Trophoblast cell (in vitro differentiated cells and primary cell): ENCODE data around the gene GNAS.
A peak's percentile ranks its signal among the peaks of the same experiment; 100 is the strongest.

Source experiments
- DNase-seq, 2 donors: peaks; one replicate each; pipeline ENCODE4 v3.0.0-alpha.2; 2016
- H2AFZ ChIP-seq: 2 replicates; pipeline ENCODE4 v1.6.1; 2013; ENCODE audit warnings: low read length, moderate library complexity, mild to moderate bottlenecking; ENCODE audit not compliant: insufficient read depth, poor library complexity
- H2AK5ac ChIP-seq: 2 replicates; pipeline ENCODE4 v1.6.1; 2013; ENCODE audit warnings: mild to moderate bottlenecking, low read length
- H2BK120ac ChIP-seq: 2 replicates; pipeline ENCODE4 v1.6.1; 2013; ENCODE audit warnings: low read length, mild to moderate bottlenecking, moderate library complexity; ENCODE audit not compliant: insufficient read depth, poor library complexity
- H2BK12ac ChIP-seq: 2 replicates; pipeline ENCODE4 v1.6.1; 2013; ENCODE audit warnings: mild to moderate bottlenecking, low read length, moderate library complexity
- H2BK5ac ChIP-seq: 2 replicates; pipeline ENCODE4 v1.6.1; 2013; ENCODE audit warnings: low read length, low read depth, moderate library complexity, mild to moderate bottlenecking; ENCODE audit not compliant: poor library complexity
- H3K14ac ChIP-seq: 2 replicates; pipeline ENCODE4 v1.6.1; 2013; ENCODE audit warnings: mild to moderate bottlenecking, low read length
- H3K18ac ChIP-seq: 2 replicates; pipeline ENCODE4 v1.6.1; 2013; ENCODE audit warnings: mild to moderate bottlenecking, low read length
- H3K23ac ChIP-seq: 2 replicates; pipeline ENCODE4 v1.6.1; 2013; ENCODE audit warnings: low read length
- H3K27ac ChIP-seq: 2 replicates; pipeline ENCODE4 v1.5.1; 2013; ENCODE audit warnings: low read depth, mild to moderate bottlenecking, inconsistent platforms, low read length, moderate library complexity
- H3K27me3 ChIP-seq: 2 replicates; pipeline ENCODE4 v1.6.1; 2013; ENCODE audit warnings: inconsistent platforms, mild to moderate bottlenecking, low read length, moderate library complexity; ENCODE audit not compliant: insufficient read depth
- H3K36me3 ChIP-seq, 2 experiments: 1 replicate in 1 of 2; 2 replicates in 1 of 2; pipeline ENCODE4 v1.6.1; 2013; ENCODE audit warnings: low read length in 2 of 2, mild to moderate bottlenecking in 2 of 2, moderate library complexity in 1 of 2; ENCODE audit not compliant: insufficient read depth in 2 of 2, control insufficient read depth in 1 of 2
- H3K4ac ChIP-seq: 2 replicates; pipeline ENCODE4 v1.6.1; 2013; ENCODE audit warnings: low read depth, mild to moderate bottlenecking, low read length, moderate library complexity
- H3K4me1 ChIP-seq, 2 experiments: 1 replicate in 1 of 2; 2 replicates in 1 of 2; pipeline ENCODE4 v1.6.1; 2013; ENCODE audit warnings: low read length in 2 of 2, mild to moderate bottlenecking in 2 of 2, moderate library complexity in 1 of 2; ENCODE audit not compliant: insufficient read depth in 2 of 2, control insufficient read depth in 1 of 2
- H3K4me2 ChIP-seq: 2 replicates; pipeline ENCODE4 v1.6.1; 2013; ENCODE audit warnings: inconsistent platforms, mild to moderate bottlenecking, low read length, moderate library complexity
- H3K4me3 ChIP-seq: 2 replicates; pipeline ENCODE4 v1.5.1; 2013; ENCODE audit warnings: mild to moderate bottlenecking, low read depth, low read length, inconsistent platforms
- H3K79me1 ChIP-seq: one replicate; pipeline ENCODE4 v1.6.1; 2013; ENCODE audit warnings: low read length
- H3K79me2 ChIP-seq: 2 replicates; pipeline ENCODE4 v1.6.1; 2013; ENCODE audit warnings: low read length, mild to moderate bottlenecking; ENCODE audit not compliant: control insufficient read depth, insufficient read depth, poor library complexity
- H3K9ac ChIP-seq: 2 replicates; pipeline ENCODE4 v1.6.1; 2013; ENCODE audit warnings: mild to moderate bottlenecking, low read length
- H3K9me3 ChIP-seq: 2 replicates; pipeline ENCODE4 v1.6.1; 2013; ENCODE audit warnings: low read depth, mild to moderate bottlenecking, control low read depth, inconsistent platforms, low read length; ENCODE audit not compliant: insufficient read depth
- H4K12ac ChIP-seq: 2 replicates; pipeline ENCODE4 v1.6.1; 2013; ENCODE audit warnings: low read depth, mild to moderate bottlenecking, low read length, moderate library complexity
- H4K8ac ChIP-seq: 2 replicates; pipeline ENCODE4 v1.6.1; 2013; ENCODE audit warnings: low read depth, mild to moderate bottlenecking, low read length, moderate library complexity
- H4K91ac ChIP-seq: one replicate; pipeline ENCODE4 v1.6.1; 2013; ENCODE audit warnings: low read depth, mild to moderate bottlenecking, low read length, moderate library complexity
- WGBS: extraction: QIAGEN DNeasy Blood & Tissue Kit; methylation state at CpG from one replicate; pipeline ENCODE4 v1.1.7; 2013; ENCODE audit warnings: missing lambda C conversion rate; ENCODE audit not compliant: insufficient read length, insufficient coverage; ENCODE audit errors: extremely low coverage; 5-methylcytosine and 5-hydroxymethylcytosine counted together

GNAS gene

GRCh38 chr20:58895448-58896180 lies 43.1 kb downstream of the GNAS start:
- Histone ChIP-seq H3K27me3 (no peaks in the 10 kb centered on the region), H3K9ac (no peak overlapping the region), H3K4me1 (peaks cover 0 to 2% of the 10 kb centered on the region in 2 experiments), H2AFZ (no peak overlapping the region), H2BK5ac (no peak overlapping the region), H3K23ac (no peak overlapping the region), H2BK12ac (no peak overlapping the region), H3K14ac (no peak overlapping the region), H3K27ac (no peak overlapping the region), H4K8ac (no peak overlapping the region), H3K36me3 (peaks cover 11 to 28% of the 10 kb centered on the region in 2 experiments), H3K4me3 (no peak overlapping the region), H3K79me2 (peaks cover 25% of the 10 kb centered on the region), H3K79me1 (peaks cover 12% of the 10 kb centered on the region), H3K4ac (peak overlapping the region; percentile 66), H3K4me2 (no peak overlapping the region), H2AK5ac (no peak overlapping the region), H3K18ac (no peak overlapping the region), H3K9me3 (no peaks in the 10 kb centered on the region), H4K91ac (no peak overlapping the region), H2BK120ac (no peak overlapping the region), H4K12ac (no peak overlapping the region)
- no CpG with 5 or more reads among the region's 13 CpGs for WGBS
- DNase-seq: no peak

DNA sequence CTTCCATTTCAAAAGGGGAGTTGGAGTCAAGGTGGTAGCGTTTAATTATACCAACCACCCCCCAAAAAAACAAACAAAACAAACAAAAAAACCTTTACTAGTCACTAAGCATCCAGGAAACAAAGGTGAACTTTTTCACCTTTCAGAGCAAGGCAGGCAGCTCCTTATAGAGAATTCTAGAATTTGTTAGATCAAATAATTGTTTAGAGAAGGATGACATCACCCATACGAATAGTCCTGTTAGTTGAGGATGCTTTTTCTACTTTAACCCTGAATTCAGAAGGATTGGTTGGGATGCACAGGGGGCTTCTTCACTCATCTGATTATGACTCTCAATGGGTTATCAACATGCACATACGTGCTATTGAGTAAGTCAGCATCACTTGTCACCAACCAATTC lies 44.3 kb downstream of the GNAS start:
- no peak overlapping the region for H3K9ac ChIP-seq
- DNase-seq: no peak
- no peak overlapping the region for H2BK5ac ChIP-seq
- H3K4me2 ChIP-seq: no peak overlapping the region
- no peak overlapping the region for H4K91ac ChIP-seq
- H3K23ac ChIP-seq: no peak overlapping the region
- H3K27me3 ChIP-seq: no peaks in the 10 kb centered on the region
- H2BK120ac ChIP-seq: no peak overlapping the region
- H3K27ac ChIP-seq: no peak overlapping the region
- H3K18ac ChIP-seq: no peak overlapping the region
- peaks cover 17 to 34% of the 10 kb centered on the region in 2 experiments for H3K36me3 ChIP-seq
- no peak overlapping the region for H4K12ac ChIP-seq
- H2AFZ ChIP-seq: no peak overlapping the region
- H4K8ac ChIP-seq: no peak overlapping the region
- peaks cover 0 to 2% of the 10 kb centered on the region in 2 experiments for H3K4me1 ChIP-seq
- peak overlapping the region; percentile 95 for H3K4ac ChIP-seq
- H3K4me3 ChIP-seq: no peak overlapping the region
- WGBS: no CpG with 5 or more reads among the region's 3 CpGs
- no peak overlapping the region for H2AK5ac ChIP-seq
- H3K79me1 ChIP-seq: peaks cover 7% of the 10 kb centered on the region
- no peaks in the 10 kb centered on the region for H3K9me3 ChIP-seq
- peaks cover 22% of the 10 kb centered on the region for H3K79me2 ChIP-seq
- H3K14ac ChIP-seq: no peak overlapping the region
- no peak overlapping the region for H2BK12ac ChIP-seq

DNA sequence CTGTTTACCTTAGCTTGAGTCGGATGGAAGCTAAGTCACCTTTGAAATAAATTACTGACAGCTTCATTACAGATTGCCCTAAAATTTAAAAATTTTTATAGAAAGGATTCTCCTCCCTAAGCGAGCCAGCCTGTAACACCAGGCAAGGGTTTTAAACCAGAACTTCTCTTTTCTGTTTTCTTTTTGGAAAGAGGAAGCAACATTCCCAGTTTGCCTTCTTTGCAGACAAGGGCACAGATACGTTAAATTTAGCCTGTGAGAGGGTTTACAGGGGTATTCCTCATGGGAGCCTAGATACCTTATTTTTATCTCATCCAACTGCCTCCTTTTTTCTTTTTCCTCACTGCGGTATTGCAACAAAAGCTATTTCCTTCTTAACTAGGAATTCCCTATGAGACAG lies 45.0 kb downstream of the GNAS start:
- Histone ChIP-seq H3K4ac (peak overlapping the region; percentile 95), H2BK120ac (no peak overlapping the region), H3K18ac (no peak overlapping the region), H3K9ac (no peak overlapping the region), H4K8ac (no peak overlapping the region), H3K23ac (no peak overlapping the region), H3K4me3 (no peak overlapping the region), H3K14ac (no peak overlapping the region), H2BK12ac (no peak overlapping the region), H3K36me3 (peaks cover 19 to 40% of the 10 kb centered on the region in 2 experiments), H2AK5ac (no peak overlapping the region), H3K4me1 (peaks cover 0 to 2% of the 10 kb centered on the region in 2 experiments), H2AFZ (no peak overlapping the region), H4K91ac (no peak overlapping the region), H3K4me2 (no peak overlapping the region), H3K79me2 (peaks cover 17% of the 10 kb centered on the region), H3K79me1 (peaks cover 2% of the 10 kb centered on the region), H2BK5ac (no peak overlapping the region), H3K27me3 (no peaks in the 10 kb centered on the region), H3K9me3 (peaks cover 1% of the 10 kb centered on the region), H4K12ac (no peak overlapping the region), H3K27ac (no peak overlapping the region)
- no peak for DNase-seq
- no CpG with 5 or more reads among the region's 4 CpGs for WGBS

- WGBS: no CpG with 5 or more reads among the region's 15 CpGs
Measured at GRCh38 chr20:58898629-58899408, 46.3 kb downstream of the GNAS start.

More at GRCh38 chr20:58898629-58899408, 46.3 kb downstream of the GNAS start:
- no peak overlapping the region for H3K4me3 ChIP-seq
- H3K36me3 ChIP-seq: peaks cover 24 to 51% of the 10 kb centered on the region in 2 experiments
- no peak overlapping the region for H3K23ac ChIP-seq
- H3K27me3 ChIP-seq: no peaks in the 10 kb centered on the region
- H3K9me3 ChIP-seq: peaks cover 1% of the 10 kb centered on the region
- H4K8ac ChIP-seq: no peak overlapping the region
- peak overlapping the region; percentile 98 for H3K4ac ChIP-seq
- H2BK12ac ChIP-seq: no peak overlapping the region
- no peak overlapping the region for H3K4me2 ChIP-seq
- H3K9ac ChIP-seq: no peak overlapping the region
- H2BK5ac ChIP-seq: no peak overlapping the region
- H3K4me1 ChIP-seq: peaks cover 0 to 2% of the 10 kb centered on the region in 2 experiments
- H3K79me2 ChIP-seq: peaks cover 16% of the 10 kb centered on the region
- no peaks in the 10 kb centered on the region for H3K79me1 ChIP-seq
- no peak overlapping the region for H3K14ac ChIP-seq
- H2BK120ac ChIP-seq: no peak overlapping the region
- H4K91ac ChIP-seq: no peak overlapping the region
- DNase-seq: no peak
- H3K27ac ChIP-seq: no peak overlapping the region
- H2AK5ac ChIP-seq: no peak overlapping the region
- H4K12ac ChIP-seq: no peak overlapping the region
- no peak overlapping the region for H3K18ac ChIP-seq
- H2AFZ ChIP-seq: no peak overlapping the region
